Endothelial cell of umbilical vein (primary cell): ENCODE data around the gene KIAA1217. TPM values are rescaled to one million over a fixed set of nuclear protein-coding genes. Genes with fewer than 3 reads are reported as not detected.

Source experiments
- BruUV-seq: library from RNA; stranded (reverse); fragments of 400-500 nt; replicated peaks from 2 replicates; lab custom pipeline; 2021; lab: Mats Ljungman, UMichigan
- CTCF ChIA-PET: fragments of 300-600, 350-600 bp; sonication (Branson Sonifier 250); formaldehyde crosslinking; loops from one replicate; lab custom pipeline; 2021; ENCODE audit warnings: antibody characterized with exemption, inconsistent platforms; lab: Charles Lee
- POLR2A ChIA-PET: fragments of 300-600, 350-600 bp; sonication (Branson Sonifier 250); formaldehyde crosslinking; loops from one replicate; lab custom pipeline; 2021; ENCODE audit warnings: antibody characterized with exemption, inconsistent platforms; lab: Charles Lee
- DNase-seq: peaks from one replicate; pipeline ENCODE4 v3.0.0-alpha.2; 2011; ENCODE audit warnings: low read depth, low spot score
- FAIRE-seq: peaks from 2 replicates; lab custom pipeline; 2011; peaks lifted over from hg19 to GRCh38; lab: Jason Lieb, UNC
- H2AFZ ChIP-seq: 2 replicates; pipeline ENCODE4 v1.6.0; 2012; ENCODE audit warnings: low read depth, low read length, control low read depth, inconsistent platforms
- H3K27ac ChIP-seq: 2 replicates; pipeline ENCODE4 v1.5.1; 2011; ENCODE audit warnings: low read depth, mild to moderate bottlenecking, control low read depth, low read length, moderate library complexity; ENCODE audit not compliant: insufficient read depth
- H3K27me3 ChIP-seq, 2 experiments: 2 replicates each; pipeline versions ENCODE4 v1.6.0 to v1.6.1; 2011; ENCODE audit warnings: low read length in 2 of 2, mixed read lengths in 1 of 2; ENCODE audit not compliant: control insufficient read depth in 2 of 2, insufficient read depth in 2 of 2
- H3K36me3 ChIP-seq, 2 experiments: 2 replicates in 1 of 2; 3 replicates in 1 of 2; pipeline ENCODE4 v1.5.1; 2011; ENCODE audit warnings: low read length in 2 of 2, mild to moderate bottlenecking in 1 of 2, moderate library complexity in 1 of 2; ENCODE audit not compliant: control insufficient read depth in 2 of 2, insufficient read depth in 2 of 2; ENCODE audit errors: extremely low read depth in 1 of 2
- H3K4me1 ChIP-seq: 3 replicates; pipeline ENCODE4 v1.5.1; 2011; ENCODE audit warnings: mild to moderate bottlenecking, low read length; ENCODE audit not compliant: control insufficient read depth, insufficient read depth; ENCODE audit errors: extremely low read depth
- H3K4me2 ChIP-seq: 2 replicates; pipeline ENCODE4 v1.6.1; 2011; ENCODE audit warnings: low read length, control low read depth, mixed read lengths; ENCODE audit not compliant: insufficient read depth
- H3K4me3 ChIP-seq, 3 experiments: fragments of 200-600 bp in 1 of 3; sonication (generic), shearing (Covaris generic) in 1 of 3; replicated peaks in 1 of 3; 2 replicates each; pipeline ENCODE4 v1.5.1; 2011 to 2016; ENCODE audit warnings: control low read depth in 3 of 3, low read length in 3 of 3, mild to moderate bottlenecking in 2 of 3, inconsistent platforms in 1 of 3, low read depth in 1 of 3, moderate library complexity in 1 of 3; ENCODE audit not compliant: insufficient read depth in 1 of 3
- H3K79me2 ChIP-seq: 2 replicates; pipeline ENCODE4 v1.6.0; 2012; ENCODE audit warnings: low read length, inconsistent platforms; ENCODE audit not compliant: control insufficient read depth, insufficient read depth
- H3K9ac ChIP-seq: replicated peaks from 2 replicates; pipeline ENCODE3; 2011; ENCODE audit warnings: low read length, control low read depth; ENCODE audit not compliant: insufficient read depth; ENCODE audit errors: extremely low read depth
- H3K9me1 ChIP-seq: replicated peaks from 3 replicates; pipeline ENCODE4 v1.6.0; 2011; ENCODE audit warnings: mild to moderate bottlenecking, low read length; ENCODE audit not compliant: control insufficient read depth, insufficient read depth; ENCODE audit errors: extremely low read depth
- H3K9me3 ChIP-seq: replicated peaks from 2 replicates; pipeline ENCODE4 v1.5.1; 2012; ENCODE audit warnings: low read length, inconsistent platforms; ENCODE audit not compliant: control insufficient read depth, insufficient read depth
- H4K20me1 ChIP-seq: replicated peaks from 2 replicates; pipeline ENCODE3; 2011; ENCODE audit warnings: mild to moderate bottlenecking, low read length; ENCODE audit not compliant: control insufficient read depth, insufficient read depth; ENCODE audit errors: extremely low read depth
- CTCF ChIP-seq, 2 donors: IDR thresholded peaks; 1 replicate in 1 of 2; 2 replicates in 1 of 2; pipeline ENCODE4 v1.5.1; 2011; ENCODE audit warnings: low read length in 2 of 2, mild to moderate bottlenecking in 2 of 2, moderate library complexity in 2 of 2, control low read depth in 1 of 2, inconsistent platforms in 1 of 2, low read depth in 1 of 2; ENCODE audit not compliant: insufficient read depth in 1 of 2; ENCODE audit errors: extremely low read depth in 1 of 2
- EZH2 ChIP-seq: IDR thresholded peaks from 2 replicates; pipeline ENCODE4 v1.6.1; 2012; ENCODE audit warnings: borderline replicate concordance, low read depth, mild to moderate bottlenecking, moderate library complexity, low read length, inconsistent platforms; ENCODE audit not compliant: severe bottlenecking
- FOS ChIP-seq: IDR thresholded peaks from 2 replicates; pipeline ENCODE4 v1.6.1; 2011; ENCODE audit warnings: mild to moderate bottlenecking, low read length, moderate library complexity, borderline replicate concordance; ENCODE audit not compliant: insufficient read depth
- GATA2 ChIP-seq: IDR thresholded peaks from 2 replicates; pipeline ENCODE4 v1.7.0; 2011; ENCODE audit warnings: low read depth, mild to moderate bottlenecking, moderate library complexity, mixed read lengths, low read length; ENCODE audit not compliant: insufficient read length, insufficient read depth
- JUN ChIP-seq: IDR thresholded peaks from 2 replicates; pipeline ENCODE4 v1.6.1; 2011; ENCODE audit warnings: borderline replicate concordance, low read depth; ENCODE audit not compliant: insufficient read length, insufficient read depth
- MAX ChIP-seq: IDR thresholded peaks from 2 replicates; pipeline ENCODE4 v1.6.1; 2011; ENCODE audit not compliant: insufficient read depth, insufficient read length
- MYC ChIP-seq: IDR thresholded peaks from one replicate; pipeline ENCODE4 v1.6.1; 2011; ENCODE audit warnings: mild to moderate bottlenecking, low read depth, low read length
- POLR2A ChIP-seq: IDR thresholded peaks from 2 replicates; pipeline ENCODE4 v1.6.1; 2012; ENCODE audit warnings: low read depth, mild to moderate bottlenecking, control low read depth, low read length
- POLR2AphosphoS5 ChIP-seq: IDR thresholded peaks from 2 replicates; pipeline ENCODE4 v1.6.1; 2012; ENCODE audit warnings: low read depth, mild to moderate bottlenecking, control low read depth, low read length, moderate library complexity; ENCODE audit not compliant: insufficient read depth
- dilution Hi-C: fragments of 300-500 bp; cut with MboI; formaldehyde crosslinking; loops from one replicate; pipeline ENCODE4 v1.15.0; 2019; ENCODE audit warnings: low sequenced_read_pairs; ENCODE audit not compliant: extremely low pct_ligation_motif_present
- intact Hi-C: fragments of 100-400 bp; cut with micrococcal nuclease; formaldehyde crosslinking; loops from one replicate; pipeline ENCODE4 v1.10.0; 2022
- polyA plus RNA-seq, 4 experiments: library from polyadenylated mRNA; depleted of rRNA in 3 of 4; stranded (reverse) in 3 of 4; unstranded in 1 of 4; fragments of >200 nt; gene quantifications; 2 replicates each; pipeline versions ENCODE4 v1.2.1 to v1.2.3, GENCODE V29; 2011 to 2012; ENCODE audit warnings: missing spikeins in 1 of 4
- total RNA-seq: library from RNA; stranded (reverse); gene quantifications from 2 replicates; pipeline ENCODE4 v1.2.3, GENCODE V29; 2021

Gene KIAA1217
- total and polyA plus RNA-seq, 2 donors (not counting 3 experiments of a cell fraction or from before 2014, with no cell fraction given): 0.83 to 10.3 TPM

- FAIRE-seq: no peak
- intact Hi-C loops: no loop called here
- CTCF ChIA-PET: no interaction called here
- no peak overlapping the region for H3K27ac ChIP-seq
- no peak overlapping the region for H3K4me3 ChIP-seq
- H4K20me1 ChIP-seq: no peaks in the 10 kb centered on the region
- H3K9me1 ChIP-seq: no peaks in the 10 kb centered on the region
- POLR2A ChIA-PET: no interaction called here
- no TSS peak for BruUV-seq
- no peaks in the 10 kb centered on the region for H3K9me3 ChIP-seq
- dilution Hi-C loops: no loop called here
- TF ChIP-seq GATA2: no peak
- TF ChIP-seq CTCF (IDR thresholded peaks at IDR 0.05; ENCODE audit: extremely low read depth in 1 of 2, insufficient read depth in 1 of 2, low read depth in 1 of 2, low read length in 2 of 2): no peak
- no peak for TF ChIP-seq MAX
- no peak for TF ChIP-seq EZH2
- no peak for TF ChIP-seq FOS
- TF ChIP-seq JUN: no peak
- no peak for TF ChIP-seq POLR2AphosphoS5
- TF ChIP-seq POLR2A: no peak
- no peak for TF ChIP-seq MYC
- H3K36me3 ChIP-seq: no peaks in the 10 kb centered on the region
- no peaks in the 10 kb centered on the region for H3K27me3 ChIP-seq
- H3K79me2 ChIP-seq: no peaks in the 10 kb centered on the region
- no peak overlapping the region for H3K4me2 ChIP-seq
- no peak for DNase-seq
- no peak overlapping the region for H3K9ac ChIP-seq
- no peaks in the 10 kb centered on the region for H3K4me1 ChIP-seq
- no peak overlapping the region for H2AFZ ChIP-seq
These were observed 195.6 kb downstream of the KIAA1217 start for GRCh38 chr10:24404567-24404966.
